GM21723 (cell line): ENCODE data around the gene PRELP.

ENCODE experiments used
- ATAC-seq: cut with Tn5 transposase; IDR thresholded peaks from one replicate; pipeline ENCODE4 v1.9.1; 2021; ENCODE audit warnings: mild to moderate bottlenecking, moderate library complexity; ENCODE audit not compliant: unreplicated experiment

PRELP gene

DNA sequence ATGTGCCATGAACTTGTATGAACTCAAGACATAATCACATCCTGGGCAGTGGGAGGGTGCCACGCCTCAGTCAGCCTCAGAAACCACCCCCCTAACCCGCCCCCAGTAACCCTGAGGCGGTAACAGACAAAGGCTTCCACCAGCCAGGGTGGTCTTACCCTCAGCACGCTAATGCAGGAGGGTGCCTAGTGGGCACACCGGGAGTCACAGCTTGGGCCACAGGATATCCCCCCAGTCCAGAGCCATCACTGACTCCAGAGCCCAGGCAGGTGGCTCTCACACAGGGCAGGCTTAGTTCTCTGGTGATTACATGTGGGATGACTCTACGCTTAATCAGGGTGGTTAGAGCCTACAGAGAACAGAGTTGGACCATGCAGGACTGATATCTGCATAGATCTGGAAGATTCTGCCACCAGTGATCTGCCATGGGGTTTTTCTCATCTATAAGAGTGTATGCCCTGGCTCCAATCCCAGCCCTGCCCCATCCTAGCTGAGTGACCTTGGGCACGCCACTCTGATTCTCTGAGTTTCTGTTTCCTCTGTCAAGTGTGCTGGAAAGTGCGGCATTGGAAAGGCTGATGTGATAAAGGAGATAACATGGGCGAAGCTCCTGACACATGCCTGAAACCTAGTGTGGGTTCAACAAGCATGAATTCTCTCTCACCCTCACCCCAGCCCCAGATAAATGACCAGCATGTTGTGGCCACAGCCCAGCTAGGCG, 45.6 kb downstream of the PRELP start:
- ATAC-seq, result no peak

DNA sequence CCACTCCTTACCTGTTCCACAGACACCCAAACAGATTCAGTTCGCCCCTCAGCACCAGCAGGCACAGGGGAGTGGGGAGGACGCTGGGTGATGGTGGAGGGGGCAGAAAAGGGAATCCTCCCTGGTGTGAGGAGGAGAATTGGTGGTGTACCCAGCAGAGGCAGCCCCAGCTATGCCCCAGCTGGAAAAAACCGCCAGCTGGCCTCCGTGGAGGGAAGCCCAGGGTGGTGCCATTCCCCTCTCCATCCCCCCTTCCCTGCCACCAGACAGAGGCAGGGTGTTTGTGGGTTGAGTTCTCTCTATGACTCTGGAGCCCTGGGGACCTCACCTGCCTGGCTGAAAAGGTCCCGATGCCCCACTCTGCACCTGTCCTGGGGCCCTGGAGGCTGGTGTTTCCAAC, 46.2 kb downstream of the PRELP start:
- ATAC-seq, result no peak

DNA sequence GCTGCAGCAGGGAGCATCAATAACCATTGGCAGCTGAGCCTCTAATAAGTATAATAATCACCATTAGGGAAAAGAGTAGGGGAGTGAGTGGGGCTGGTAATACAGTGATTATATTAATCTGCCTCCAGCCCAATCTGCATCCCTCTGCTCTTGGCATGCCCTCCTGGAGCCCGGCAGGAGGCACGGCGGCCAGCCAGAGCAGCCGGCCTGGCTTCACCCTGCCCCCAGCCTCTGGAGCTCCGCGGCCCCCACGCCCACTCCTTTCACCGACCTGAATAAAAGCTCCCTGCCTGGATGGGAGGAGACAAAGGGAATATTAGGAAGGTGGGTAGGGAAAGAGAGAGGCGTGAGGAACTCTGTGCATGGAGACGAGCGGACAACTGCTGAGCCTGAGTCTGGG, 46.6 kb downstream of the PRELP start:
- no peak for ATAC-seq

DNA sequence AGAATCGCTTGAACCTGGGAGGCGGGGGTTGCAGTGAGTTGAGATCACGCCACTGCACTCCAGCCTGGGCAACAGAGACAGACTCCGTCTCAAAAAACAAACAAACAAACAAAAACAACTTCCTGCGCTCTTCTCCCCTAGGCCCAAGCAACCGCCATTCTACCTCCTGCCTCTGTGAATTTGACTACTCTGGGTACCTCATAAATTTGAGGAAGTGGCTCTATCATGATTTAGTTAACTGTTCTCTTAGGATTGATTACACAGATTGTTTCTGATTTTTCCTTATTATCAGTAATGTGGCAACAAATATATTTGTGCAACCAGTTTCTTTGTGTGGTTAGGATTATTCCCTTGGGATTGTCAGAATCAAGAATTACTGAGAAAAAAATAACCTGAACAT, 48.1 kb downstream of the PRELP start:
- ATAC-seq, result no peak

DNA sequence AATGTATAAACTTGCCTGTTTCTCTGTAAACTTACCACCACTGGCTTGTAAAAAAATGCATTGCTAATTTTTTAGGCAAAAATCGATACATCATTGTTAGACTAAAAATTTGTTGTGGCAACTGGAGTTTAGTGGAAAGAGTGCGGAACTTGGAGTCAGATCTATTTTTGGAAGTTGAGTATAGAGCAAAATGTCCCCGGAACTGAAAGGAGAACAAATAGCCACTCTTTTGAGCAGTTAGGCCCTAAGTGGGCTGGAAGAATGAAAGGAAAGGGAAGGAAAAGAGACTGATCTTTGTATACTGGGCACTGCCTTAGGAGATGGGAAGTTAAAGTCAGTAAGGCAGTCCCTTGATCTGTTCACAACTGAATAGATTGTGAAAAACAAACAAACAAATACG, 48.5 kb downstream of the PRELP start:
- no peak for ATAC-seq

DNA sequence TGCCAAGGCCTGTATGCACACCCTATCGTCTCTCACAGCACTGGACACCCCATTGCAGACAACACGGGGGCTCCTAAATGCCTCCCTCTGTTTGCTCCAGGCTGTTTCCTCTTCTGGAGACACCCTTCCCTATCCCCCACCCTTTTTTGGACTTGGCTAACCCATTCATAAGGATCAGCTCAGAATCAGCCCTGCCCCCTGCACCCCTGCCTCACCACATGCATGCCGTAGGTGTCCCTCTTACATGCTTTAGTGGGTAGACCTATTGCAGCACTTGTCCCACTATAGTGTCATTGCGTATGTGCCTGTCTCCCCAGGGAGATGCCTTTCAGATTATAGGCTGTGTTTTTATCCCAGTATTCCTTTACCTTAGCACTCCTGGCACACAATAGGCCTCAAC, 49.2 kb downstream of the PRELP start:
- ATAC-seq, result no peak

DNA sequence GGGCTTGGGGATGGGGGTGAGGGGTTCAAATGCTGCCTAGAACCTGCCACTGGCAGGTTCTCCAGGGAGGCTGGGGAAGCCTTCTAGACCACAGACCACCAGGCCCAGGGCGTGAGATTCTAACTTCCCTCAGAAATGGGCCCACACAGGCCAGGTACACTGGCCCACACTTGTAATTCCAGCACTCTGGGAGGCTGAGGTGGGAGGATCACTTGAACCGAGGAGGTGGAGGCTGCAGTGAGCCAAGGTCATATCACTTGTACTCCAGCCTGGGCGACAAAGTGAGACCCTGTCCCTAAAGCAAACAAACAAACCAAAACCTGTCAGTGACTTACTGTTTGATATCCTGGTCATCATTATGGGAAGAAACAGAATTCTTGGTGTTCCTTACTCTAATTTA, 50.1 kb downstream of the PRELP start:
- no peak for ATAC-seq

DNA sequence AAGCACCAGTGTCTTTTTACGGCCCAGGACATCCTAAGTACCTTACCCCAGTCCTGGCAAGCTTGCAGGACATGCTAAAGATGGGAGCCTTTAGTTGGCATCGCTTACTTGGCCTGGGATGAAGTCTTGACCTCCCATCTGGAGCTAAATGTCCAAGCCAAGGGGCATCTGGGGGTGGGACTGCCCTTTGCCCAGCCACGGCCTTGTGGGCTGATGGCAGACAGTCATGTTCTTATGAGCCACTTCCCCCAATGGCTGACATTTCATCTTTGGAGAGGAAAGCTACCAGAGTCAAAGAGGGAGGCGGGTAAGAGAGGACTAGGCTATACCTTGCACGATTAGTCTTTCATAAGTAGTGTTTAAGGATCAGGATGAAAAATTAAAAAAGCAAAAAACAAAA, 50.5 kb downstream of the PRELP start:
- no peak for ATAC-seq

DNA sequence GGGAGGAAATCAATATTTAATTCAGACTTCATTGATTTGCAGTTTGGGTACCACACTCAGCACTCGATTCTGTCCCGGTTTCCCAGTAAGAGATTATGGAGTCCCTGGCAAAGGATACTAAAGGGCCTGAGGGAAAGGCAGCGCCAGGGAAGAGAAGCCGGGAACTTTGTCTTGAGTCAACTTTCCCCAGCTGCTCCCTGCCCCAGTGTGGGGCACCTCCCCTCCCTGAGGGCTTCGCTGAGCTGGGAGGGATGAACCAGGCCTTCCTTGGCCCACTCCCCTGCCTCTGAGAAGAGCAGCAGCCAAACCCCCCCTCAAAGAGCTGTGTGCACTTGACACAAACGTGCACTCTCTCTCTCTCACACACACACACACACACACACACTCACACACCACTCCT, 51.0 kb downstream of the PRELP start:
- no peak for ATAC-seq

DNA sequence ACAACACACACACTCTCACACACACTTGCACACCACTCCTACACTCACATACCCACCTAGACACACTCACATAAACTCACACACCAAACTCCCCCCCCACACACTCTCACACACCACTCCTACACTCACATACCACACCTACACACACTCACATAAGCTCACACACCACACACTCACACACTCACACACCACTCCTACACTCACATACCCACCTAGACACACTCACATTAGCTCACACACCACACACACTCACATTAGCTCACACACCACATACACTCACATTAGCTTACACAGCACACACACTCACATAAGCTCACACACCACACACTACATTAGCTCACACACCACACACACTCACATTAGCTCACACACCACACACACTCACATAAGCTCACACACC, 51.4 kb downstream of the PRELP start:
- no peak for ATAC-seq

DNA sequence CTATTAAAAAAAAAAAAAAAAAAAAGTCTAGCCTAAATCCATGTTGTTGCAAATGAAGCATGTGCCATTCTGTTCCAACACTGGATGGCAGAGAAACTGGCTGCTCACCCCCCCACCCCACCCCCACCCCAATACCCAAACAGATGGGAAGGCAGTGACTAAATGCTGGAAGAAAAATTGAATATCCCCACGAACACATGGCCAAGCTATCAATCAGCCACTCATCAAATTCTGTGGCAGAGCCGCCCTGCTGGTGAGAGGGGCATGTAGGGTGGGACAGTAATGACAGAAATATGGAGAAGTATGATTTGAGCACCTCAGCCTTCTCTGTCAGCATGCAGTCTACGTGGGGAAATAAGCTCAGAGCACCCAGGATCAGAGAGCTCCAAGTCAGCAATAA, 52.5 kb downstream of the PRELP start:
- no peak for ATAC-seq

DNA sequence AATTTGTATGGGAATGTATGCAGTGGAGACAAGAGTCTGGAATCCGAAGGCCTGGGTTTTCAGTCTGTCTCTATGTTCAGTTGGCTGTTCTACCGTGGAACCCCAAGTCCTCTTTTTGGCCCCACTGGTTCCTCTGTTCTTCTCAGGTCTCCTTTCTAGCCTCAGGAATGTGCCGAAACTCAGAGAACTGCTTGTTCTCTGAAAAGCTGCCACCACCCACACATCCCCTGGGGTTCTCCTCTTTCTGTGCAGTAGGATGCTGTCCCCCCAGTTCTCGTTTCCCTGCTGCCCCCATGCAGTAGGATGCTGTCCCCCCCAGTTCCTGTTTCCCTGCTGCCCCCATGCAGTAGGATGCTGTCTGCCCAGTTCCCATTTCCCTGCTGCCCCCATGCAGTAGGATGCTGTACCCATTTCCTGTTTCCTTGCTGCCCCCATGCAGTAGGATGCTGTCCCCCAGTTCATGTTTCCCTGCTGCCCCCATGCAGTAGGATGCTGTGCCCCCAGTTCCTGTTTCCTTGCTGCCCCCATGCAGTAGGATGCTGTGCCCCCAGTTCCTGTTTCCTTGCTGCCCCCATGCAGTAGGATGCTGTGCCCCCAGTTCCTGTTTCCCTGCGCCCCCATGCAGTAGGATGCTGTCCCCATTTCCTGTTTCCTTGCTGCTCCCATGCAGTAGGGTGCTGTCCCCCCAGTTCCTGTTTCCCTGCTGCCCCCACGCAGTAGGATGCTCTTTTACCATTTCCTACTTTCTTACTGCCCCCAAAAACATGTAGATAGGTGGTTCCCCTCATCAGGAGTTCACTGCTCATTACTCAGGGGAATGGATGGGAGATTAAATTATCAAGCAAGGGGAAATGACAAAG, 53.6 kb downstream of the PRELP start:
- no peak for ATAC-seq

DNA sequence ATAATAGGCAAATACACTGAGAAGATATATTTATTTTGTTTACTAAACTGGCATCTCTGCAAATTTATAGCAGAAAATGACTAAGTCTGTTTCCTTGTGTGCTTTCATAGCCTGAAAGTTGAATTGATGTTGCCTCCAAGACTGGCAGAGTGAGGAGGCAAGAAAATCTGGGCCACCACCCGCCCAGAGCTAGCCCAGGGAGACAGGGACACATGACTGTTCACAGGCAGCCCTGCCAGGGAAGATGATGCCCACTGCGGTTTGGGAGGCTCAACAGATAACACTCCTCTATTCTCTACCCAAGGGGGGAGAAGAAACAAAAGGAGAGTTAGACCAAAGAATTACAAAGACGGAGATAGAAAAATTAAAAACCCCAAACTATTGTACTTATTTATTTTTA, 55.5 kb downstream of the PRELP start:
- no peak for ATAC-seq

DNA sequence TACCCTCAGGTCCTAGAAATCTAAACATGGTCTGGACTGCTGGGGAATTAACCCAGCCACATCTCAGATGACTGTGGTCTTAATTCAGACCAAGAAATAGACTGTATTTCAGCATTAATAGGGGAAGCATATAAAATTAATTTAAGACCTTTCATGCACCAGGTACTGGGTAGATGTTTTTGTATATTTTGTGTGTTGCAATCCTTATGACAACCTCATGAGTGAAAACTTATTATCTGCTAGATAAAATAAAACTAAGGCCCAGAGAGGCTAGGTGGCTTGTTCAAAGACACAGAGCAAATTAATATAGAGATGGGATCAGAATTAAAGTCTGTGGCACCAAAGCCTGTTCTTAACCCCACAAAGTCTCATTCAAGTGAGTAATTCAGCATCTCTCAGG, 58.4 kb downstream of the PRELP start:
- no peak for ATAC-seq

DNA sequence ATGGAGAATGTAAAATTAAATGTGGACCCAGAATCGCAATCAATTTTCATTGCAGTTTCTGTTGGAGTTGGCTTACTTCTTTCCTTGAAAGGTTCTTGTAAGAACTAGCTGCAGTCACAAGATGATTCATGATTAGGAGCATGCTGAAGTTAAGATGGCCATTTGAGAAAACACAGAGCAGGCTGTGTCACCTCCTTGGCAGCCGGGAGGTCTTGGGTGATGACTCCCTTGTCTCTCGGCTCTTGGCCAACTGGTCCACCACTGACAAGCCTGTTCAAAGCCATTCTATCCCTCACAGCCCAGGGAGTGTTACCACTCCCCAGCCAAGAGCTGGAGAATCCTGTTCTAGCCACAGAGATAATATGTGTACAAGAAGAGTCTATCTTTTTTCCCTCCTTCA, 58.9 kb downstream of the PRELP start:
- no peak for ATAC-seq

DNA sequence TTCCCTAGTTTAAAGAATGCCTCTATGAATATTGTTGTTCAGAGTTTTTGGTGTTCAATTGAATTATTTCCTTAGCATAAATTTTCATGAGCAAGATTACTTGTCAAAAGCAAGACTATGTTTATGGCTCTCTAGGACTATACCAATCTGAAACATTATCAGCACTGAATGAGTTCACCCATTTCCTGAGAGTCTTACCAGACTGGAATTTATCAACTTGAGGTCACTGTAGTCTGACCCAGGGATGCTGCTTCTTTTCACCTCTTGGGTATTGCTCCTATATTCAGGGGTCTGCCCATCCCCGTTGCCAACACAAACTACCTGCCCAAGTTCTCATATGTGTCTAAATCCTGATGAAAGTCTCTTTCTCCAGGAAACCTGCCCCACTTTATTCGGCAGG, 61.0 kb downstream of the PRELP start:
- no peak for ATAC-seq

DNA sequence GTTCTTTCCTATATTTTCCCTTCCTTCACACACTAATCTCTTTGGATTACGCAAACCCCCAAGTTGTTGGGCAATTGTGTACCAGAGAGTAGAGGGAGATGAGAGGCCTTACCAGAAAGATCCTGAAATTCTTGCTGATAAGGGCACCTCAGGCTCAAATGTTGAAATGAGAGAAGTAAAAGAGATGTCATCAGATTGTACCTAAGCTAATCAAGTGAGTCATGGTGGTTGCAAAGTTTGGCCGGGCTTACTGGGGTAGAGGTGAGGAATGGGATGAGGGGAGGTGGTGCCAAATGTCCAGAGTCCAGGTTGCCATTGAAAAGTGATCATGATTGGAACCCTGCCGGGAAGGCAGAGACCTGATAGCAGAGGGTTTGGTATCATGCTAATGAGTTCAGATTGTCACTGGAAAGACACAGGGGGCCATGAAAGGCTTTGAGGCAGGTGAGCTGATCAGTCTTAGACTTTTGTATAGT, 61.4 kb downstream of the PRELP start:
- ATAC-seq, result no peak

DNA sequence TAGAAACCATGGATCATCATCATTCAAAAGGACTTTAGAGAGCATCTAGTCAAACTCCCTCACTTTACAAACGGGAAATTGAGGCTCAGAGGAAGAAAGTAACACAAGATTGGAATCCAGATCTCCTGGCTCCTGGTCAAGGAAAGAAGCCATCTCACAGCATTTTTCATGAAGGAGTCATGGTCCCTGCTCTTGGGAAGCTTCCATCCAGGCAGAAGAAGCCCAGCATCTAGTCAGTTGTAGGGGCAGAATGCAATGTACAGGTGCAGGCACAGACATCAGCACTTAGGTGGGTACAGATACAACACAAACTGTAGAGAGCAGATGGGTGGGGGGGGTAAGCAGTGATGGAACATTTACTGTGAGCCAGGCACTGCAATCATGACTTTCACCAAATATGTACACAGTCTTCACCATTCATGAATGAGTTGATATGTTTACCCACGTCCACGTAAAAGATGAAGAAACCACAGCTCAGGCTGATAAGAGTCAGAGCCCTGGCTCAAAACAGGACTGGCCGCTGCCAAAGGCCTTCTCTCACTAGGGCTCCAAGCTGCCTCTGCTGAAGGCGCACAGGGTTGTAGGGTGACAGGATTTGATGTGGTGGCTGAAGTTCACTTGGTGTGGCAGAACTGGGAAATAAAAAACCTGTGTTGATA, 62.3 kb downstream of the PRELP start:
- no peak for ATAC-seq

DNA sequence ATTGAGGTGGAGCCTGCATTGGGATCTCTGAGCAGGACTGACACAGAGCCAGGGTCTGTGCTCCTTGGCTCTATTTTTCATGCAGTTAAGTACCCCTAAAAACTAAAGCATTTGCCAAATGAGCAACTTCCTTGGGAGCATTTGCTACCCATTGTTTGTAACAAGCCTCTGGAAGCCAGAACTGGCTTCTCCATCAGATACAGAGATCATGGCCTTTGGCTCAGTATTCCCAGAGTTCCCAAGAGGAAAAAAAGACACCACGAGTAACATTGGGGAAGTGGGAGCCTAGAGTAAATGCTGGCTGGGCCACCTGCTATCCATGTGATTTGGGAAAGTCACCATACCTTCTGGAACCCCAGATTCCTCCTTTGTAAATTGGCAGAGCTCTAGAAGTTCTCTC, 63.1 kb downstream of the PRELP start:
- no peak for ATAC-seq

DNA sequence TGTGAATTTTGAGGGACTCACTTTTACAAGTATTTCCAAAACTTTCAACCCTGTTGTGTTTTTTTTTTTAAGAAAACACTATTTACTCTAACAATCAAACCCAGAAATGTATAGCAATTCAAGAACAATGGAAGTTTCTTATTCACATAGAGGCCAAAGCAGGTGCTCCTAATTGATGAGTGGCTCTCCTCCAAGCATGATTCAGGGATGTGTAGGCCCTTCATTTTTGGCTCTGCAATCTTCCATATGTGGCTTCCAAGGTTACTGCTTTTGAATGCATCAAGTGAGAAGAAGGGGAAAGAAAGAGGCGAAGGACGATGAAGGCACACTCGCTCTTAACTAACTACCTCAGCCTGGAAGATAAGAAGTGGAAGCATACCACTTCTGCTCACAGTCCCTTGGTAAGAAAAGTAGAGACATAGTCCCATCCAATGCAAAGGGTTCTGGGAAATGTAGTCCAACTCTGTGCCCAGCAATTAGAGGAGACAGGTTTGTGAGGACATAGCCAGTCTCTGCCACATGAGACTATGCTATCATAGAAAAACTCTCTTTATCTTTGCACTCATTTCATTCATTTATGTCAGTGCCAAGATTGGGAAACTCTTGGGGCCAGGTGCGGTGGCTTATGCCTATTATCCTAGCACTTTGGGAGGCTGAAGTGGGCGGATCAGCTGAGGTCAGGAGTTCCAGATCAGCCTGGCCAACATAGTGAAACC, 64.4 kb downstream of the PRELP start:
- ATAC-seq, result no peak
